Measurements from ENCODE around the gene SLC30A1. TPM values are rescaled to one million over a fixed set of nuclear protein-coding genes. Genes with fewer than 3 reads are reported as not detected.

Gene SLC30A1
- total RNA-seq, 5 donors from 2014 or later (not counting 1 experiment from before 2014, with no cell fraction given): 4.7 to 11.8 (median 9.4) TPM

GRCh38 chr1:211599250-211599649, 20.3 kb upstream of the SLC30A1 start:
- H3K27ac Mint-ChIP-seq: no peak overlapping the region
- H3K36me3 ChIP-seq (ENCODE audit: control insufficient read depth in 2 of 2, extremely low read depth in 1 of 2, insufficient read depth in 1 of 2, low read length in 1 of 2): no peaks in the 10 kb centered on the region
- H3K4me1 ChIP-seq (ENCODE audit: control insufficient read depth in 1 of 2, extremely low read depth in 1 of 2, insufficient read depth in 2 of 2, low read length in 2 of 2): peaks cover 0 to 3% of the 10 kb centered on the region in 2 experiments
- H3K9me3 Mint-ChIP-seq: no peaks in the 10 kb centered on the region
- H3K36me3 Mint-ChIP-seq: no peaks in the 10 kb centered on the region
- H3K27me3 ChIP-seq (replicated peaks in 1 of 2; ENCODE audit: control insufficient read depth in 2 of 2, extremely low read depth in 1 of 2, insufficient read depth in 2 of 2, low read length in 1 of 2): no peaks in the 10 kb centered on the region
- H3K9me3 ChIP-seq: no peaks in the 10 kb centered on the region
- CTCF ChIA-PET: no interaction called here
- peaks cover 0 to 4% of the 10 kb centered on the region in 2 donors for H3K27me3 Mint-ChIP-seq
- ATAC-seq (replicated peaks in 1 of 4): no peak
- no peak overlapping the region for H3K4me3 ChIP-seq (ENCODE audit: control insufficient read depth in 1 of 2, extremely low read depth in 1 of 2, low read length in 1 of 2)
- POLR2A ChIA-PET: interaction anchor here in 1 of 2 donors (0.6 kb wide), 1 partner anchor 16 kb away, joined by 3 read pairs; no protein-coding TSS in a partner anchor
- H3K4me1 Mint-ChIP-seq: peaks cover 5 to 7% (median 6%) of the 10 kb centered on the region in 3 donors
- H3K4me3 Mint-ChIP-seq: no peak overlapping the region
- no peak for DNase-seq
- no peak overlapping the region for H3K27ac ChIP-seq (ENCODE audit: low read length)

GRCh38 chr1:211598514-211598913, 19.6 kb upstream of the SLC30A1 start:
- H3K9me3 Mint-ChIP-seq: no peaks in the 10 kb centered on the region
- DNase-seq (no peak), ATAC-seq (replicated peaks in 1 of 4) (no peak)
- H3K36me3 Mint-ChIP-seq: no peaks in the 10 kb centered on the region
- Histone ChIP-seq H3K36me3 (ENCODE audit: control insufficient read depth in 2 of 2, extremely low read depth in 1 of 2, insufficient read depth in 1 of 2, low read length in 1 of 2) (no peaks in the 10 kb centered on the region), H3K9me3 (no peaks in the 10 kb centered on the region), H3K27ac (ENCODE audit: low read length) (no peak overlapping the region), H3K4me1 (ENCODE audit: control insufficient read depth in 1 of 2, extremely low read depth in 1 of 2, insufficient read depth in 2 of 2, low read length in 2 of 2) (peaks cover 0 to 3% of the 10 kb centered on the region in 2 experiments), H3K27me3 (replicated peaks in 1 of 2; ENCODE audit: control insufficient read depth in 2 of 2, extremely low read depth in 1 of 2, insufficient read depth in 2 of 2, low read length in 1 of 2) (no peaks in the 10 kb centered on the region), H3K4me3 (ENCODE audit: control insufficient read depth in 1 of 2, extremely low read depth in 1 of 2, low read length in 1 of 2) (no peak overlapping the region)
- peaks cover 5 to 7% (median 6%) of the 10 kb centered on the region in 3 donors for H3K4me1 Mint-ChIP-seq
- H3K27ac Mint-ChIP-seq: no peak overlapping the region
- POLR2A ChIA-PET: no interaction called here
- CTCF ChIA-PET: no interaction called here
- WGBS (ENCODE audit: insufficient coverage): no CpG with 5 or more reads among the region's 4 CpGs
- no peak overlapping the region for H3K4me3 Mint-ChIP-seq
- peaks cover 0 to 4% of the 10 kb centered on the region in 2 donors for H3K27me3 Mint-ChIP-seq

- peaks cover 5 to 7% (median 6%) of the 10 kb centered on the region in 3 donors for H3K4me1 Mint-ChIP-seq
- H3K4me3 Mint-ChIP-seq: no peak overlapping the region
- no peaks in the 10 kb centered on the region for H3K9me3 ChIP-seq
- no peaks in the 10 kb centered on the region for H3K36me3 ChIP-seq (ENCODE audit: control insufficient read depth in 2 of 2, extremely low read depth in 1 of 2, insufficient read depth in 1 of 2, low read length in 1 of 2)
- no peaks in the 10 kb centered on the region for H3K9me3 Mint-ChIP-seq
- no peak for DNase-seq
- H3K36me3 Mint-ChIP-seq: no peaks in the 10 kb centered on the region
- H3K27me3 ChIP-seq (replicated peaks in 1 of 2; ENCODE audit: control insufficient read depth in 2 of 2, extremely low read depth in 1 of 2, insufficient read depth in 2 of 2, low read length in 1 of 2): no peaks in the 10 kb centered on the region
- H3K27me3 Mint-ChIP-seq: peaks cover 2 to 13% of the 10 kb centered on the region in 2 donors
- 96% methylated on average over 2 of the region's 6 CpGs for WGBS (ENCODE audit: insufficient coverage)
- peaks cover 0 to 3% of the 10 kb centered on the region in 2 experiments for H3K4me1 ChIP-seq (ENCODE audit: control insufficient read depth in 1 of 2, extremely low read depth in 1 of 2, insufficient read depth in 2 of 2, low read length in 2 of 2)
- no peak overlapping the region for H3K27ac ChIP-seq (ENCODE audit: low read length)
- ChIA-PET POLR2A (no interaction called here), CTCF (no interaction called here)
- no peak for ATAC-seq (replicated peaks in 1 of 4)
- H3K4me3 ChIP-seq (ENCODE audit: control insufficient read depth in 1 of 2, extremely low read depth in 1 of 2, low read length in 1 of 2): no peak overlapping the region
- H3K27ac Mint-ChIP-seq: no peak overlapping the region
These were observed 17.6 kb upstream of the SLC30A1 start for GRCh38 chr1:211596418-211597181.

GRCh38 chr1:211595419-211595818, 16.5 kb upstream of the SLC30A1 start:
- peaks cover 5 to 7% (median 6%) of the 10 kb centered on the region in 3 donors for H3K4me1 Mint-ChIP-seq
- peaks cover 0 to 3% of the 10 kb centered on the region in 2 experiments for H3K4me1 ChIP-seq (ENCODE audit: control insufficient read depth in 1 of 2, extremely low read depth in 1 of 2, insufficient read depth in 2 of 2, low read length in 2 of 2)
- ATAC-seq (replicated peaks in 1 of 4): no peak
- no peaks in the 10 kb centered on the region for H3K27me3 ChIP-seq (replicated peaks in 1 of 2; ENCODE audit: control insufficient read depth in 2 of 2, extremely low read depth in 1 of 2, insufficient read depth in 2 of 2, low read length in 1 of 2)
- peaks cover 2 to 13% of the 10 kb centered on the region in 2 donors for H3K27me3 Mint-ChIP-seq
- no peaks in the 10 kb centered on the region for H3K9me3 ChIP-seq
- H3K27ac Mint-ChIP-seq: no peak overlapping the region
- no peak for DNase-seq
- H3K36me3 Mint-ChIP-seq: no peaks in the 10 kb centered on the region
- H3K9me3 Mint-ChIP-seq: no peaks in the 10 kb centered on the region
- H3K36me3 ChIP-seq (ENCODE audit: control insufficient read depth in 2 of 2, extremely low read depth in 1 of 2, insufficient read depth in 1 of 2, low read length in 1 of 2): no peaks in the 10 kb centered on the region
- no peak overlapping the region for H3K4me3 Mint-ChIP-seq
- no peak overlapping the region for H3K4me3 ChIP-seq (ENCODE audit: control insufficient read depth in 1 of 2, extremely low read depth in 1 of 2, low read length in 1 of 2)
- H3K27ac ChIP-seq (ENCODE audit: low read length): no peak overlapping the region
- ChIA-PET CTCF (no interaction called here), POLR2A (interaction anchor here (0.6 to 0.7 kb wide), 4 partner anchors 10 to 81 kb away, joined by 3 to 7 read pairs (median 6); no protein-coding TSS in a partner anchor)

GRCh38 chr1:211591980-211592493, 13.1 kb upstream of the SLC30A1 start:
- H3K4me3 ChIP-seq (ENCODE audit: control insufficient read depth in 1 of 2, extremely low read depth in 1 of 2, low read length in 1 of 2): no peak overlapping the region
- DNase-seq (no peak), ATAC-seq (replicated peaks in 1 of 4) (no peak)
- H3K9me3 Mint-ChIP-seq: no peaks in the 10 kb centered on the region
- H3K36me3 Mint-ChIP-seq: no peaks in the 10 kb centered on the region
- POLR2A ChIA-PET: no interaction called here
- WGBS (ENCODE audit: insufficient coverage): 82% methylated on average over 2 of the region's 5 CpGs
- no peaks in the 10 kb centered on the region for H3K27me3 ChIP-seq (replicated peaks in 1 of 2; ENCODE audit: control insufficient read depth in 2 of 2, extremely low read depth in 1 of 2, insufficient read depth in 2 of 2, low read length in 1 of 2)
- no peaks in the 10 kb centered on the region for H3K4me1 ChIP-seq (ENCODE audit: control insufficient read depth in 1 of 2, extremely low read depth in 1 of 2, insufficient read depth in 2 of 2, low read length in 2 of 2)
- no peak overlapping the region for H3K4me3 Mint-ChIP-seq
- H3K36me3 ChIP-seq (ENCODE audit: control insufficient read depth in 2 of 2, extremely low read depth in 1 of 2, insufficient read depth in 1 of 2, low read length in 1 of 2): no peaks in the 10 kb centered on the region
- H3K27ac ChIP-seq (ENCODE audit: low read length): no peak overlapping the region
- H3K4me1 Mint-ChIP-seq: peaks cover 0 to under 1% (median 0%) of the 10 kb centered on the region in 3 donors
- peaks cover 2 to 13% of the 10 kb centered on the region in 2 donors for H3K27me3 Mint-ChIP-seq
- H3K9me3 ChIP-seq: no peaks in the 10 kb centered on the region
- no peak overlapping the region for H3K27ac Mint-ChIP-seq
- CTCF ChIA-PET: no interaction called here

- ChIA-PET CTCF (no interaction called here), POLR2A (no interaction called here)
- Histone ChIP-seq H3K9me3 (no peaks in the 10 kb centered on the region), H3K4me3 (ENCODE audit: control insufficient read depth in 1 of 2, extremely low read depth in 1 of 2, low read length in 1 of 2) (no peak overlapping the region), H3K4me1 (ENCODE audit: control insufficient read depth in 1 of 2, extremely low read depth in 1 of 2, insufficient read depth in 2 of 2, low read length in 2 of 2) (no peaks in the 10 kb centered on the region), H3K36me3 (ENCODE audit: control insufficient read depth in 2 of 2, extremely low read depth in 1 of 2, insufficient read depth in 1 of 2, low read length in 1 of 2) (no peaks in the 10 kb centered on the region), H3K27me3 (replicated peaks in 1 of 2; ENCODE audit: control insufficient read depth in 2 of 2, extremely low read depth in 1 of 2, insufficient read depth in 2 of 2, low read length in 1 of 2) (no peaks in the 10 kb centered on the region), H3K27ac (ENCODE audit: low read length) (no peak overlapping the region)
- Mint-ChIP-seq H3K27me3 (peaks cover 2 to 13% of the 10 kb centered on the region in 2 donors), H3K4me1 (no peaks in the 10 kb centered on the region), H3K9me3 (no peaks in the 10 kb centered on the region), H3K27ac (no peak overlapping the region), H3K36me3 (no peaks in the 10 kb centered on the region), H3K4me3 (no peak overlapping the region)
- no peak for ATAC-seq (replicated peaks in 1 of 4)
- no CpG with 5 or more reads among the region's 6 CpGs for WGBS (ENCODE audit: insufficient coverage)
- DNase-seq: peak in 2 of 35 experiments; percentile 6 to 38
These were observed 11.1 kb upstream of the SLC30A1 start for GRCh38 chr1:211589782-211590721.
